ENCODE data around the gene TMPRSS11B. TPM values are rescaled to one million over a fixed set of nuclear protein-coding genes. Genes with fewer than 3 reads are reported as not detected.

The TMPRSS11B gene
- total RNA-seq, 4 donors from 2014 or later = not detected

- H3K4me3 ChIP-seq = no peak overlapping the region
- H3K4me1 ChIP-seq = no peaks in the 10 kb centered on the region
- H3K27me3 ChIP-seq = no peaks in the 10 kb centered on the region
- H3K36me3 ChIP-seq = no peaks in the 10 kb centered on the region
- no peak for TF ChIP-seq POLR2AphosphoS5 (IDR thresholded peaks at IDR 0.05)
- TF ChIP-seq EP300 (IDR thresholded peaks at IDR 0.05) = no peak
- TF ChIP-seq POLR2A (IDR thresholded peaks at IDR 0.05) = no peak
- TF ChIP-seq CTCF (IDR thresholded peaks at IDR 0.05) = no peak
- no peak for DNase-seq (ENCODE audit: low spot score in 2 of 2)
- no peak overlapping the region for H3K27ac ChIP-seq
- H3K9me3 ChIP-seq = no peaks in the 10 kb centered on the region
These were observed 3.9 kb upstream of the TMPRSS11B start for GRCh38 chr4:68249434-68249833.

GRCh38 chr4:68240620-68241019 lies 4.9 kb downstream of the TMPRSS11B start:
- Histone ChIP-seq H3K4me3 (no peak overlapping the region), H3K9me3 (no peaks in the 10 kb centered on the region), H3K27ac (no peak overlapping the region), H3K36me3 (no peaks in the 10 kb centered on the region), H3K27me3 (no peaks in the 10 kb centered on the region), H3K4me1 (no peaks in the 10 kb centered on the region)
- no peak for TF ChIP-seq CTCF (IDR thresholded peaks at IDR 0.05)
- no peak for TF ChIP-seq EP300 (IDR thresholded peaks at IDR 0.05)
- TF ChIP-seq POLR2A (IDR thresholded peaks at IDR 0.05) = no peak
- no peak for TF ChIP-seq POLR2AphosphoS5 (IDR thresholded peaks at IDR 0.05)
- DNase-seq (ENCODE audit: low spot score in 2 of 2) = no peak

GRCh38 chr4:68228568-68228967 lies 16.9 kb downstream of the TMPRSS11B start:
- H3K27ac ChIP-seq = no peak overlapping the region
- no peaks in the 10 kb centered on the region for H3K27me3 ChIP-seq
- 51% methylated on average over 1 of the region's 1 CpG for WGBS
- no peaks in the 10 kb centered on the region for H3K4me1 ChIP-seq
- no peak overlapping the region for H3K4me3 ChIP-seq
- H3K9me3 ChIP-seq = no peaks in the 10 kb centered on the region
- TF ChIP-seq POLR2AphosphoS5 (IDR thresholded peaks at IDR 0.05) (no peak), CTCF (IDR thresholded peaks at IDR 0.05) (no peak), EP300 (IDR thresholded peaks at IDR 0.05) (no peak), POLR2A (IDR thresholded peaks at IDR 0.05) (no peak)
- no peaks in the 10 kb centered on the region for H3K36me3 ChIP-seq
- DNase-seq (ENCODE audit: low spot score in 2 of 2) = no peak

- TF ChIP-seq POLR2A (IDR thresholded peaks at IDR 0.05) = no peak
- no peak for TF ChIP-seq POLR2AphosphoS5 (IDR thresholded peaks at IDR 0.05)
- TF ChIP-seq CTCF (IDR thresholded peaks at IDR 0.05) = no peak
- Histone ChIP-seq H3K27me3 (no peaks in the 10 kb centered on the region), H3K9me3 (no peaks in the 10 kb centered on the region), H3K36me3 (no peaks in the 10 kb centered on the region), H3K4me1 (no peaks in the 10 kb centered on the region), H3K27ac (no peak overlapping the region), H3K4me3 (no peak overlapping the region)
- DNase-seq (ENCODE audit: low spot score in 2 of 2) = no peak
- WGBS = 35% methylated on average over 1 of the region's 1 CpG
These were observed 27.4 kb downstream of the TMPRSS11B start for GRCh38 chr4:68218044-68218443.

GRCh38 chr4:68216501-68216900 lies 29.0 kb downstream of the TMPRSS11B start:
- no peak for DNase-seq (ENCODE audit: low spot score in 2 of 2)
- no peaks in the 10 kb centered on the region for H3K9me3 ChIP-seq
- no peaks in the 10 kb centered on the region for H3K4me1 ChIP-seq
- H3K27ac ChIP-seq = no peak overlapping the region
- no peaks in the 10 kb centered on the region for H3K36me3 ChIP-seq
- H3K4me3 ChIP-seq = no peak overlapping the region
- no peaks in the 10 kb centered on the region for H3K27me3 ChIP-seq
- TF ChIP-seq CTCF (IDR thresholded peaks at IDR 0.05) = no peak
- TF ChIP-seq POLR2AphosphoS5 (IDR thresholded peaks at IDR 0.05) = no peak
- TF ChIP-seq EP300 (IDR thresholded peaks at IDR 0.05) = no peak
- TF ChIP-seq POLR2A (IDR thresholded peaks at IDR 0.05) = no peak

Measured in suprapubic skin (tissue), 4 donors.